GM18502 (cell line): ENCODE measurements around the gene NASP.

Experiments used
- ATAC-seq: cut with Tn5 transposase; IDR thresholded peaks from one replicate; pipeline ENCODE4 v1.9.1; 2021; ENCODE audit warnings: mild to moderate bottlenecking; ENCODE audit not compliant: unreplicated experiment, poor library complexity

NASP gene

DNA sequence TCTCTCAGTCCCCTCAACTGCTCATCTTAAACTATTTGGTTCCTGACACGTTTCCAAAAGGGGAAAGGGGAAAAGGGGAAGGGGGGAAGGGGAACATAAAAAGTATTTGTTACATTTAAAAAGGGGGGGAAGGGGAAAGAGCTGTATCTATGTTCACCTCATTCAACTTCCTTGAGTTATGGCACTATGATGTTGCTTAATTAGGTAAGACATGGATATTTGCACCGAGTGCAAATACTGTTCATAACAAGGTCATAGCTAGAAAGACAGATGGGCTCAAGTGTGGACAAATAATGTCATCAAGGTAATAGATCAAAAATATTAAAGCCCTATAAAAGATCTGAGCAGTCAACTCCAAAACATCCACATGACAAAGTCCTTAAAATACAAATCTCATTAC is 76.5 kb downstream of the NASP start:
- ATAC-seq = no peak

GRCh38 chr1:45666836-45667235 is 83.0 kb downstream of the NASP start:
- ATAC-seq = no peak

- no peak for ATAC-seq
These were observed 83.7 kb downstream of the NASP start for GRCh38 chr1:45667321-45668111.
